DMS114 treated with DMSO at 0.1 percent for 48 hours (cell line): ENCODE results near the gene C20orf173.

Experiments
- DNase-seq: peaks from one replicate; lab custom pipeline; 2025; ENCODE audit not compliant: unreplicated experiment; lab: John Stamatoyannopoulos, UW

Gene C20orf173

DNA sequence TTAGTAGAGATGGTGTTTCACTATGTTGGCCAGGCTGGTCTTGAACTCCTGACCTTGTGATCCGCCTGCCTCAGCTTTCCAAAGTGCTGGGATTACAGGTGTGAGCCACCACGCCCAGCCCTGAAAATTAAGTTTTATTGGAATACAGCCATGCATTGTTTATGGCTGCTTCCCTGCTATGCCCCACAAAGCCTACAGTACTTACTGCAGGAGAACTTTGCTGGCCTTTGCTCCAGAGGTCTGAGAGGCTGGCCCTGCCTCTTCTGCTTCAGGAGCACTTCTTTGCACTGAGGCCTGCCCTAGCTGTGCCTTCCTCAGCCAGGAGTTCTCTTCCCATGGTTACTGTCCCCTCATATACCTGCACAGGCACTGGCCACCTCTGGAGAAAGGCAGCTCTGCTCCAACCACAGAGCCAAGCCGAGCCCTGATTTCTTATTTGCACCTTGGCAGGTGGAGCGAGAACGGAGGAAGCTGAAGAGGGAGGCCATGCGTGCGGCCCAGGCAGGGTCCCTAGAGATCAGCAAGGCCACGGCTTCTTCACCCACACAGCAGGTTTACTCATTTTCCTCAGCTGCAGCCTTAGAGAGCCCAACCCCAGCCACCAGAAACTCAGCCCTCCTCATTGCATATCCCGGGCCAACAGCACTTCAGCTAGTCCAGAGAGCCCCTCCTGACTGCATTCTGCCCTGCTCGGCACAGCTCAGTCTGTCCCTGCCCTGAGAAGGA, 20.8 kb downstream of the C20orf173 start:
- no peak for DNase-seq

DNA sequence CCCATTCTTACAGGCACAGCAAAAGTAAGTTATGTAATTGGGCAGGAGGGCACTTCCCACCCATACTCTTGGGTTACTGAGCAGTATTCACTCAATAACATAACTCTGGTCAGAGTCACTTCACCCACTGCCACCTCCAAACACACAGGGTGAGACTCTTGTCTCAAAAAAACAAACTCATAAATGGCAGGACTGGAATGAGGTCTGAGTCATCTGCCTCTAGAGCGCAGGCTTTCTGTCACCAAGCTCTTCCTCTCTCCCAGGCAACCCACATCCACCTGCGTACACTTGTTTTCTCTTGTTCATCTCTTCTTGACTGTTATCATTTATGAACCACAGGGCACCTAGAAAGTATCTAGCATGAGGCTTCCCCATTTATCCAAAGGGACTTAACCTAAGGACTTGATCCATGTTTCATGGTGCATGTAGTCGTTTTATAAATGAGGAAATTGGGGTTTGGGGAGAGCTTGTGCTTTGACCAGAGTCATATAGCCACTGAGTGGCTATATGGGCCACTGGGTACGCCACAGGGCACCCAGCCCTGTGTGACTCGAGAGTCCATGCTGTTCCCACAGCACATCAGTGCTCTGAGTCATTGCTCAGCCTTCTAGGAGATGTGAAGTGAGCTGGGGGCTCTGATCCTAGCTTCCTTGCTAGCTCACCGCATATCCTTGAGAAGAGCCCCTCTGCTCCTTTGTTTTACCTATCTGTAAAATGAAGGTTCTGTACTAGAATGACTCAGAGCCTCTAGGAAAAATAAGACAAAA, 22.4 kb downstream of the C20orf173 start:
- DNase-seq = no peak

GRCh38 chr20:35506179-35506578, 23.3 kb downstream of the C20orf173 start:
- DNase-seq = no peak

DNA sequence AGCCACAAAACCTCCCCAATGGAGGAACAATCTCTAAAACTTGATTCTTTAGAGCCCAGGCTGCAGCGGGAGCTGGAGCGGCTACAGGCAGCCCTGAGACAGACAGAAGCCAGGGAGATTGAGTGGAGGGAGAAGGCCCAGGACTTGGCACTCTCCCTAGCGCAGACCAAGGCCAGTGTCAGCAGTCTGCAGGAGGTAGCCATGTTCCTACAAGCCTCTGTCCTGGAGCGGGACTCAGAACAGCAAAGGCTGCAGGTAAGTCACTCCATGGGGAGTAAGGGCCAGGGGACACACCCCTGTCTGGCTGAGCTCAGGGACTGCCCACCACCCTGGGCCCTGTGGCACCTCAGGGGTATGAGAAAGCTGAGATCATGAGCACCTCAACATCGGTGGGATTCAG, 24.7 kb downstream of the C20orf173 start:
- no peak for DNase-seq

- no peak for DNase-seq
Observed at GRCh38 chr20:35503841-35504561, 25.5 kb downstream of the C20orf173 start.

GRCh38 chr20:35503281-35503680, 26.2 kb downstream of the C20orf173 start:
- no peak for DNase-seq

DNA sequence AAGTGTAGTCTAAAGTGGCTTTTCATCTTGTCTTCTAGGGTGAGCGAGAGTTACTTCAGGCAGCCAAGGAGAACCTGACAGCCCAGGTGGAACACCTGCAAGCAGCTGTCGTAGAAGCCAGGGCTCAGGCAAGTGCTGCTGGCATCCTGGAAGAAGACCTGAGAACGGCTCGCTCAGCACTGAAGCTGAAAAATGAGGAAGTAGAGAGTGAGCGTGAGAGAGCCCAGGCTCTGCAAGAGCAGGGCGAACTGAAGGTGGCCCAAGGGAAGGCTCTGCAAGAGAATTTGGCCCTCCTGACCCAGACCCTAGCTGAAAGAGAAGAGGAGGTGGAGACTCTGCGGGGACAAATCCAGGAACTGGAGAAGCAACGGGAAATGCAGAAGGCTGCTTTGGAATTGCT, 27.1 kb downstream of the C20orf173 start:
- DNase-seq = no peak

DNA sequence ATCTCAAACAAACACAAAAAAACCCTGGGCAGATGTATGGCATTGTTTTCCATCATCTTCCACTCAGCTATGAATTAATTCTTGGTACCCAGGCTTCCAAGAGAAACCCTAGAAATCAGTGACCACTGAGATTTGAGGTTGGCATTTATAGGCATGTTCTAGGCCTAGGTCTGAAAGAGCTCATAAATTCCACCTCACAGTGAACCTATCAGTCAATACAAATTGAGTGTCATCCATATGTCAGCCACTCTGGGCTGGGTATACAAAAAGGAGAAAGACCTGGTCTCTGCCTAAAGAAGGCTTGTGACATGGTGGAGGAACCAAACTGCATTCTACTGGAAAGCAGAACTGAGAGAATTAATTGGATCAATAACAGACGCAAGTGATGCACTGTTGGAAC, 30.2 kb downstream of the C20orf173 start:
- DNase-seq = no peak

DNA sequence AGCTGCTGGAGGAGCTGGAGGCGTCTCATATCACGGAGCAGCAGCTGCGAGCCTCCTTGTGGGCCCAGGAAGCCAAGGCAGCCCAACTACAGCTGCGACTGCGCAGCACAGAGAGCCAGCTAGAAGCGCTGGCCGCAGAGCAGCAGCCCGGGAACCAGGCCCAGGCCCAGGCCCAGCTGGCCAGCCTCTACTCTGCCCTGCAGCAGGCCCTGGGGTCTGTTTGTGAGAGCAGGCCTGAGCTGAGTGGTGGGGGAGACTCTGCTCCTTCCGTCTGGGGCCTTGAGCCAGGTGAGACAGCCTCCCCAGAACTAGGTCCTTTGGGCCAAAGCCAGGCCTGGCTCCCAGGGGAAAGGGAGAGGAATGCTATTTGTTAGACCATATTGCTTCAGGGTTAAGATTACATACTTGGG, 31.7 kb downstream of the C20orf173 start:
- no peak for DNase-seq

GRCh38 chr20:35497320-35497719, 32.1 kb downstream of the C20orf173 start:
- DNase-seq = no peak

- DNase-seq = no peak
Observed at GRCh38 chr20:35496481-35496880, 33.0 kb downstream of the C20orf173 start.

GRCh38 chr20:35492352-35492751, 37.1 kb downstream of the C20orf173 start:
- no peak for DNase-seq

DNA sequence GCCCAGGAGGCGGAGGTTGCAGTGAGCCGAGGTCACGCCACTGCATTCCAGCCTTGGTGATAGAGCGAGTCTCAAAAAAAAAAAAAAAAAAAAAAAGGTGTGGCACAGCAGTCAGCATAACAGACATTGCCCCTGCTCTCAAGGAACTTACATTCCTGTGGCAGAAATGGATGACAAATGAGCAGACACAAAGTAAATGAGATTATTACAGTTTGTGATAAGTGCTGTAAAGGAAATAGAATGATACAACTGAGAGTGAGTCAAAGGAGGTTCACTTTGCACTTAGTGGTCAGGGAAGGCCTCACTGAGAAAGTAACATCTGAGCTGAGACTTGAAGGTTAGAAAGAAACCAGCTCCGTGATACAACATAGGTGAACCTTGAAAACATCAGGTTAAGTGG, 37.6 kb downstream of the C20orf173 start:
- no peak for DNase-seq

GRCh38 chr20:35490736-35491181, 38.7 kb downstream of the C20orf173 start:
- no peak for DNase-seq

DNA sequence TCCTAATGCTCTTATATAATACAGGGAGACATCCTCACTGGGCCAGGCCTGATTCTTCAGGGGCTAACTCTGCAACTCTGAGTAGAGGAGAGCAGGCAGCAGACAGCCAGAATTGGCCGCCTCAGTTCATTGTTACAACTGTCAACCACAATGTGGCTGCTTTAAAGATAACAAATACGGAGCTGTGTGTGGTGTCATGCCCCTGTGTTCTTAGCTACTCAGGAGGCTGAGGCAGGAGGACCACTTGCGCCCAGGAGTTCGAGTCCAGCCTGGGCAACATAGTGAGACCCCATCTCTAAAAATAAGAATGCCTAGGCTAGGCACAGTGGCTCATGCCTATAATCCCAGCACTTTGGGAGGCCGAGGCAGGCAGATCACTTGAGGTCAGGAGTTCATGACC, 39.7 kb downstream of the C20orf173 start:
- no peak for DNase-seq

DNA sequence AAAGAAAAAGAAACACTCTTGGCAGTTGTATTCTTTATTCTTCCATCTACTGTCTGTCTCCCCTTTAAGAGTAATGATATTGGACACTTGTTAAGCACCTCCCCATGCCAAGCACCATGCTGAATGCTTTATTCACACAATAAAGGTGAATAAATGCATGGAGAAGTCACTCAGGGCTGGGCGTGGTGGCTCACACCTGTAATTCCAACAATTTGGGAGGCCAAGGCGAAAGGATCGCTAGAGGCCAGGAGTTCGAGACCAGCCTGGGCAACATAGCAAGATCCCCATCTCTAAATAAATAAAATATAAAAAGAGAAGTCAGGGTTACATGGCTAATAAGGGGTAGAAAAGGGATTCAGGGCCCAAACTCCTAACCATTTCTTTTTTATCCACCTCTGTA, 42.0 kb downstream of the C20orf173 start:
- DNase-seq = no peak

DNA sequence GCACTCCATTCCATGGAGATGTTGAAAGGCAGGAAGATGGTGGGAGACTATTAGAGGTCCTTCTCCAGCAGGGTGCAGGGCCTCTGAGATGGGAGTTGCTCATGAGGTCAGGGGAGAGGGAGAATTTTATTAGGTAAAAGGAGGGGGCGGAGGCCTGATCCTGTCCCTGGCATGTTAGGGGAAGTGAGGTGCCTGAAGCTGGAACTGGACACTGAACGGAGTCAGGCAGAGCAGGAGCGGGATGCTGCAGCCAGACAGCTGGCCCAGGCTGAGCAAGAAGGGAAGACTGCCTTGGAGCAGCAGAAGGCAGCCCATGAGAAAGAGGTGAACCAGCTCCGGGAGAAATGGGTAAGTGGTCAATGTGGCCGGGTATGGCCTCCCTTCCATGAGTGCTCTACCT, 49.7 kb downstream of the C20orf173 start:
- DNase-seq = no peak

- DNase-seq = no peak
Observed at GRCh38 chr20:35478804-35479472, 50.5 kb downstream of the C20orf173 start.
